IPS-11a (cell line): Measurements from ENCODE around the gene PRDM2.

Source experiments
- H3K4me3 ChIP-seq: one replicate; pipeline ENCODE4 v1.5.1; 2013; ENCODE audit warnings: low read depth, low read length, control low read depth

PRDM2 gene

DNA sequence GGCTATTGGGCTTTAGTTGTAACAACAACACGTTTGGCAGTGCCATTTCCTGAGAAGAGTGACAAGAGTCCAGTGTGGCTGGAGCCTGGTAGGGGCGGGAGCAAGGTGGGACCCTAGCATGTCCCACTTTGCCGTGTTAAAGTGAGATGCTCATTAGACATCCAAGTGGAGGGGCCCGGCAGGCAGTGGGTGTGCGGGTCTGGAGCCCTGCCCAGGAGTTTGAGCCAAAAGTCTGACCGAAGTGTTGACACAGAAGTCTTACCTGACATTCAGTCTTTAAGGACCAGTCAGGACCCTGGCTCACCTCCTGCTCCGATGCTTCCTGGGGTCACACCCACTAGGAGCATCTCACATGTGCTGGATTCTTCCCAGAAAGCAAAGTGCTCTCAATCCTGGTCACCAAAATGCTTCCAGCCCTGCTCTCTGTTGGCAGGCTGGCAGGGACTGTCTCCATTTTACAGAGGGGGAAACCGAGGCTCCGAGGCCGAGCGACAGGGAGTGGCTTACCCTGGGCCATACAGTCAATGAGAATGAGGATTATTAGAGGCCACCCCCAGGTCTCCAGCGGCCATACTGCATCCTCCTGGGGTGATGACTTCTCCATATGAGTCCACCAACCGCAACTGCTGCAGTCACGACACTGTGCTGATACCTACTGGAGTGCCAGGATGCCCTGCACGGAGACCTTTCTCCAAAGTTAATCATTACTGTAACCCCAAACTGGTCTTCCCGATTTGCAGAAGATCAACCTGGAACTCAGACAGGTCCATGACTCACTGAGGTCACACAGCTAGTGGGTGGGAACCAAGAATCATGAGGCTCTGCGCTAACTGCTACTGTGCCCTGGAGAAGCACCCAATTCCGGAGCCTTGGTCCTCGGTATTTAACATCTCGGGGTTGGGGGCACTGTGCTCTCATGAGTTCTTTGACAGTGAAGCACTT lies 112.7 kb downstream of the PRDM2 start:
- H3K4me3 ChIP-seq = no peak overlapping the region

DNA sequence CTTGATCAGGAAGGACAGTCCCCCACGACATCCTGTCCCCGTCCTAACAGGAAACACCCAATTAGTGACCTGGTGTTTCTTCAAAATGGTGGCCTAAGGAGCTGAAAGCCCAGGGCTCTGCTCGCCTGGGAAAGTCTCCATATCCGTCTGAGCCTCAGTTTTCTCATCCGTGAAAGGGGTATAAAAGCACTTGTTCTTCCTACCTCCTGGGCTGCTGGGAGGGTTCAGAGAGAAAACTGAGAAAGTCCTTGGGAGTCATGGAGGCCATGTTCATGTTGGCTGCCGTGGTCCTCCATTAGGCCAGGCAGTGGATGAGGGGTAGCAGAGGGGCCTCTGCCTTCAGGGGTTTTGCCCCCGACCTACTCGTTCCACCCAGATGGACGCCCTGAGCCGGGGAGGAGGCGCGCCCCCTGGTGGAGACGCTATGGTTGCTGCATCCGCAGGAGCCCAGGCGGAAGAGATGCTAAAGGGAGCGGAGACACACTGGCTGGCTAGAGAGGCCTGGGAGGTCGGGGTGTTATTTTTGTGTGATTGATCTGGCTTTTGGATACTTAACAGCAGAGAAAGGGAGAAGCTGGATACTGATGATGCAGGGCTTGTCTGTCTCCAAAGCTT lies 113.5 kb downstream of the PRDM2 start:
- H3K4me3 ChIP-seq = no peak overlapping the region

DNA sequence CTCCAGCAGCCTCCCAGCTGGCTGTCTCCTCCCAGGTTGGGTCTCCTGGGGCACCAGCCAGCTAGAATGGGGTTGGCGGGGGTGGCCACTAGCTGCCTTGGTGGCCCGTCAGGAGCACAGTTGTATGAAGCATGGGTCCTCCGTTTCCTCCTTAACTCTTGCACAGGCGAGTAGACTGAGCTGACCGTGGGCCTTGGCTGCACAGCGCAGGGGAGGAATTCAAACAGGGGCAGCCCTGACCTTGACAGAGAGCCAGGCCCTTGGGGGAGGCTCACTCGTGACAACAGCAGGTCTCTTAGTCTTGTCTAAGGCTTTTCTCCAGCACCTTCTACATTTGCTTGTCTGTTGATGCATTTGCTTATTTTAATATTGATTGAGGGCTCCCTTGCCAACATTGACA lies 114.1 kb downstream of the PRDM2 start:
- H3K4me3 ChIP-seq = no peak overlapping the region

DNA sequence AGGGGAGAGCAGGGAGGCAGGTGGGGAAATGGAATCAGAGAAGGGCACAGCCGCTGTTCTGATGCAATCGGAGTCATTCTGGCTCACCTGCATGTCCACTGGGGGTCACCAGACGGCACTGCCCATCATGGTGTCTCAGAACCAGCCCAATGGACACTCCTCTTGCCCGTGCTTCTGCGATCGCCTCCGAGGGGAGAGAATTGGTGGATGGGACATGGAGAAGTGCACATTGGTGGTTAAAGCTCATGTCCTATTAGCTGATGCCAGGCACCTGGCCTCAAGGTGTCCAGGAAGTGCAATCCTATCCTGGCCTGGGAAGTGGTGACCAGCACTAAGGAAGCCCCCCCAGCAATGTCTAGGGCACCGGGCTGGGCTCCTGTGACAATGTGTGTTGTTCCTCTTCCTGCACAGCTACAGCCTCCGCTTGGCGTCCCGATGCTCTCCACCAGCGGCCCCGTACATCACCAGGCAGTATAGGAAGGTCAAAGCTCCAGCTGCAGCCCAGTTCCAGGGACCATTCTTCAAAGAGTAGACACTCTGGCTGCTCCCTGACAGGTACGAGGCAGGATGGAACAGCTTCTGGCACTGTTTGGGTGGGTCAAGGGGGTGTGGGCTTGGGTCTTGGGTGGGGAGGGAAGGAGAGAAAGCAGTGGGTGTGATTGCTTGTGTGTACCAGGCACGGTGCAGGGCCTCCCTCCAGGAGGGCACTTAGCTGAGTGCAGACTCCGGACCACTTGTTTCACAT lies 116.2 kb downstream of the PRDM2 start:
- no peak overlapping the region for H3K4me3 ChIP-seq

DNA sequence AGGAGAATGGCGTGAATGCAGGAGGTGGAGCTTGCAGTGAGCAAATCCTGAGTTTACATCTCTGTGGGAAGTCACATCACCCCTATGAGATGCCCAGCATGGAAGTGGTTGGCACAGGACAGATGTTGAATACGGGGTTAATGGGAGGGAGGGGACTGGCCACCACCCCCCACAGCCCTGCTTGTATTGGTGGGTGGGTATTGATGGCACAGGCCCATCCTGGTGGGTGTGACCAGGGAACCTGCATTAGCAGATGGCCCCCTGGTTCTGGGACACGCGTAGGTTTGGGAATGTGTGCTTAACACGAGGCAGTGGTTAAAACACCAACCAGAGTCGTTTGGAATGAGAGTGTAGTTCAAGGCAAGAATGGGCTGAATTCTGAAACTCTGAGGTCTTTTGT lies 117.9 kb downstream of the PRDM2 start:
- H3K4me3 ChIP-seq = no peak overlapping the region

DNA sequence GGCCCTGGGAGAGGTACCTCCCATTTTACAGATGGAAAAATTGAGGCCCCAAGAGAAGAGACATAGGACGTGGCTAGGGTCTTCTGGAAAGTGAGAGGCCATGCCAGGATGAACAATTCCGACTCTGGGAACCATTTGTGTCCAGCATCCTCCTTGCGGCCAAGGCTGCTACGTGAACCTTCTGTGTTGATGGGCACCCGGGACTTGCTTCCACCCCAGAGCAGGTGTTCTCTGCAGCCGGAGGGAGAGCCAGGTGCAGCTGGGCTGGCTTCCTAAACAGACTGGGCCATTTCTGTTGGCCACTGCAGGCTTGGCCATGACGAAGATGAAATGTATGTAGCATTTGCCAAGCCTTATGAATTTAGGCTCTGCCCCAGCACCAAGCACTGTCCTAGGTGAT lies 118.9 kb downstream of the PRDM2 start:
- H3K4me3 ChIP-seq = no peak overlapping the region

DNA sequence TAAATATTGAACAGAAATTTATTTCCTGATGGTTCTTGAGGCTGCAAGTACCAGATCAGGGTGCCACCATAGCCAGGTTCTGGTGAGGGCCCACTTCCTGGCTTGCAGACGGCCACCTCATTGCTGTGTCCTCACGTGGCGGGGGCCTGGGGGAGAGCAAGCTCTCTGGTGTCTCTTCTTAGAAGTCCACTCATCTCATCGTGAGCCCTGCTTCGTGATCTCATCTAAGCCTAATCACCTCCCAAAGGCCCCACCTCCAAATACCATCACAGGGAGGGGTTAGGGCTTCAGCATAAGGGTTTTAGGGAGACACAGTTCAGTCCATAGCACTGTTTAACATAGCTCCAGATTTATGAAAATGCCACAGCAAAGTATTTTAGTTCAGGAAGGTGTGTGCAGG lies 119.7 kb downstream of the PRDM2 start:
- no peak overlapping the region for H3K4me3 ChIP-seq

DNA sequence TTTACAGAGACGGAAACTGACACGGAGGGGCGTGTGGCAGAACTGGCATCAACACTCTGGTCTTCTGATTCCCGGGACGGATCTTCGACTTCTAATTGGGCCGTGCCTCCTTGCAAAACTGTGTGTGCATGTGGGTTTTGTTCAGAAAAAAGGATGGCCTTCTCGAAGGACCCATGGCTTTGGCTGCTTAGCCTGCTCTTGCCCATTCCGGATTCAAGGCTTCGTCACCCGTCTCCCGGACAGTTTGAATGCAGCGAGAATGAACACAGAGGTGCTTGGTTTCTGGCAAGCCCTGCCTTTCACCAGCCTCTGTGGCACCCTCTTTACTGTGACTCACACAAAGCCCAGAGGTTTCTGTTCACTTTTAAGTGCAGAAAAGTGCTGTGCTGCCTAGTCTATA lies 120.1 kb downstream of the PRDM2 start:
- H3K4me3 ChIP-seq = no peak overlapping the region

DNA sequence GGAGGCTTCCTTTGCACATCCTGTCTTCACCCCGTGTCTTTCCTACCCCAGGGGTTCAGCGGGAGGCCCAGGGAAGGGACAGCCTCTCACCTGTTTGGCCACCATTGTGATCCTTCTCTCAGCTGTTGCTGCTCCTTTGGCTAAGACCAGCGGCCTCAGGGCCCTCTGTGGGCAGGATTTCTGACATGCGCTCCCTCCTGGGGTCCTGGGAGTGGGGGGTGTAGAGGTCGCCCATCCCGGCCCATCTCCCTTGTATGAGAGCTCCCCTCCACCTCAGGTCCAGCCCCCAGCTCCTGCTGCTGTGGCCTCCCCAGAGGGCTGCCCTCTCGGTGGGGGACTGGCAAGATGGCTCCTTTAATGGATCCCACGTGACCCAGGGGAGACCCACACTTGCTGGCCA lies 120.5 kb downstream of the PRDM2 start:
- H3K4me3 ChIP-seq = no peak overlapping the region

DNA sequence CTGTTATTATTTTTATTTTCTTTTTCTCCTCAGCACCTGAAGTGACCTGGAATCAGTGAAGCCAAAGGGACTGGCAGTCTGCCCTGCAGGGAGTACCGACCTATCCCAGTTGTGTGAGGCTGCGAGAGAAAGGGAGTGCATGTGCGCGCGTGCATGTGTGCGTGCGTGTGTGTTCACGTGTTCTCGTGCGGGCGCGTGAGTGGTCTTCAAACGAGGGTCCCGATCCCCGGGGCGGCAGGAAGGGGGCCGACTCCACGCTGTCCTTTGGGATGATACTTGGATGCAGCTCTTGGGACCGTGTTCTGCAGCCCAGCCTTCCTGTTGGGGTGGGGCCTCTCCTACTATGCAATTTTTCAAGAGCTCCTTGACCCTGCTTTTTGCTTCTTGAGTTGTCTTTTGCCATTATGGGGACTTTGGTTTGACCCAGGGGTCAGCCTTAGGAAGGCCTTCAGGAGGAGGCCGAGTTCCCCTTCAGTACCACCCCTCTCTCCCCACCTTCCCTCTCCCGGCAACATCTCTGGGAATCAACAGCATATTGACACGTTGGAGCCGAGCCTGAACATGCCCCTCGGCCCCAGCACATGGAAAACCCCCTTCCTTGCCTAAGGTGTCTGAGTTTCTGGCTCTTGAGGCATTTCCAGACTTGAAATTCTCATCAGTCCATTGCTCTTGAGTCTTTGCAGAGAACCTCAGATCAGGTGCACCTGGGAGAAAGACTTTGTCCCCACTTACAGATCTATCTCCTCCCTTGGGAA lies 123.3 kb downstream of the PRDM2 start:
- H3K4me3 ChIP-seq = no peak overlapping the region

DNA sequence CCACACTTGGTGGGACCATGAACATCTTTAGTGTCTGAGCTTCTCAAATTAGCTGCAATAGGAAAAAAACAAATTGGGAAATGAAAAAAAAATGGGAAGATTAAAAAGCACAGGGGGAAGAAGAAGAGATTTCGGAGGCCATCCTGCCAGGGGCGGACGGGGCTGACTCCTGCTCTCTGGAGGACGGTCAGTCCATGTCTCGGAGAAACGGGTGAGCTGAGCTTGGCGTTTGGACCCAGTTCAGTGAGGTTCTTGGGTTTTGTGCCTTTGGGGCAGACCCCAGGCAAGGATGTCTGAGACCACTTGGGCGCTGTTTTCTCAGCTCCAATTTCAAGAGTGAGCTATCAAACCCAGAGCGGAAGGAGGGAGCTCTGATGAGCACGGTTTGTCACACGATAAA lies 123.9 kb downstream of the PRDM2 start:
- H3K4me3 ChIP-seq = no peak overlapping the region

DNA sequence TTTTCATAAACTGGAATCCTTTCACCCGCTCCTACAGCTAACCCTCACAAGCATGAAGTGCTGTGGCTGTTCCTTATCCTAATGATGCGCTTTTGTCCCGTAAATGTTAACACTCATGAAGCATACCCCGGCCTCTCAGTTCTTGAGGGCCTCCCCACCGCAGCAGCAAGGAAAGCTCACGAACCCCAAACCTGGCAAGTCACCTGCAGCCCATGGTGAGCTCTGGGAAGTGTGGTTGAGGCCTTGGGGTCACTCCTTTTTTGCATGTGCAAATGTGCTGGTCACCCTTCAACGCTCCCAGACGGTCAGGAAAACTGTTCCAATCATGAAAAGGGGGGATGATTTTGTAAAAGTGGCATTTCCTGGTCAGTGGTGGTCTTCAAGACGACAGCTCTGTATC lies 124.6 kb downstream of the PRDM2 start:
- no peak overlapping the region for H3K4me3 ChIP-seq

DNA sequence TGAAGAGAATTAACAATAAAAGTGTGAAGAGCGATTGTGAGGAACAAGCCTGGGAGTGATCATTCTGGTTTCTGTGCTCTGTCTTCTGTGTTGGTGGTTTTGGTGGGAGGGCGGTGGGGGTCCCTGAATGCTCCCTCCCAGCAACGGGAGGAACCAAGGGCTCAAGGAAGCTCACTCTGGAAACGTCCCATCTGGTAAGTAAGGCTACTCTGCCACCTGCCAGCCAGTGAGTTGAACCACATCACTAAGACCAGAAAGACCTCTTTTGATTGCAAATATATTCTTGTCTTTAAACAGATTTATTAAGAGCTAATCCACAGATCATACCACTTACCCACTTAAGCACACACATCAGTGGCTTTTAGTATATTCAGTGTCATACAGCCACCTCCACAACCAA lies 125.0 kb downstream of the PRDM2 start:
- H3K4me3 ChIP-seq = no peak overlapping the region

DNA sequence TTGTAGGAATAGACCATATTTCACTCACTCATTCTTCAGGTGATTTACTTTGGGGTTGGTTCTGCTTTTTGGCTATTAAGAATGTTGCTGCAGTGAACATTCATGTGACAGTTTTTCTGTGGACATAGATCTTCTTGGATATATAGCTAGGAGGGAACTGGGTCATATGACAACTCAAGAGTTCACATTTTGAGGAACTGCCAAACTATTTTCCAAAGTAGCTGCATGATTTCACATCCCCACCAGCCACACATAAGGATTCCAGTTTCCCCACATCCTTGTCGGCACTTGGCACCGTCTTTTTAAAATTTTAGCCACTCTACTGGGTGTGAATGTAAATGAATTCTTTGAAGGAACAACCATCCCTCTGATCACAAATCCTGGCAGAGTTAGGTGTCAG lies 126.0 kb downstream of the PRDM2 start:
- H3K4me3 ChIP-seq = no peak overlapping the region

DNA sequence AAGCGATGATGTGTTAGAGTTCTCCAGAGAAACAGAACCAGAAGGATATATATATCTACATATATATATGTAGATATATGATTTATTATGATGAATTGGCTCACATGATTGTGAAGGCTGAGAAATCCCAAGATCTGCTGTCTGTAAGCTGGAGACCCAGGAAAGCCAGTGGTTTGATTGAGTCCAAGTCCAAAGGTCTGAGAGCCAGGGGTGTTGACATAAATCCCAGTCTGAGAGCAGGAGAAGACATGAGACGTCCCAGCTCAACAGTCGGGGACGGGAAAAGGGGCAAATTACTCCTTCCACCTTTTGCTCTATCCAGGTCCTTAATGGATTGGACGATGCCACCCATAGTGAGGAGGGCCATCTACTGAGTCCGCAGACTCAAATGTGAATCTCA lies 126.6 kb downstream of the PRDM2 start:
- no peak overlapping the region for H3K4me3 ChIP-seq

DNA sequence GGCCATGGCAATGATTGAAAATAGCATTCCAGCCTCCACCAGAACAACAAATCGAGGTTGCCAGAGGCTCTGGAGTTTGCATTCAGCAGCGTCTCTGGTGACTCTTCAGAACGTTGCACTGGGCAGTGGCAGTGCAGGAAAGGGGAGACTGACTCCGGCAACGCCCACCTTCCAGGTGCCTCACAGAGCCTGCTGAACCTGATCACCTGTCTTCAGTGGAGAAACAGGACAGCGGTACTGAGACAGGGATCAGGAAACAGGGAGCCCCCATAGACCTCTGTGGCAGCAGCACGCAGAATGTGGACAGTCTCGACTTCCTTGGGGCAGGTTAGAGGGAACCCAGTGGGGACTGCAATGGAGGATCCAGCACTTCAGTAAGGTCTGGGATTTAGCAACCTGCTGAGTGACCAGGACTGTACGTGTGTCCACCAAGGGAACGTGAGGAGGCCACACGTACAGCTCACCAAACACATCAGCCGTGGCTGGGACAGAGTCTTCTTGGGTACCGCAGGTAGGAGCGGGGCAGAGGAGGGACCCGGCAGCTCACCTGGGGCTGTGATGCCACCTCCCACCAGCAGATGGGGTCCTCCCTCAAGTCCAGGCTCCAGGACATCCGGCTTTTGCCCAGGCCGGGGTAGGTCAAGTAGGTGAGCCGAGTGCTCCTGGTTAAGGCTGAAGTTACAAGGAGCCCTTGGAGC lies 128.6 kb downstream of the PRDM2 start:
- H3K4me3 ChIP-seq = no peak overlapping the region

DNA sequence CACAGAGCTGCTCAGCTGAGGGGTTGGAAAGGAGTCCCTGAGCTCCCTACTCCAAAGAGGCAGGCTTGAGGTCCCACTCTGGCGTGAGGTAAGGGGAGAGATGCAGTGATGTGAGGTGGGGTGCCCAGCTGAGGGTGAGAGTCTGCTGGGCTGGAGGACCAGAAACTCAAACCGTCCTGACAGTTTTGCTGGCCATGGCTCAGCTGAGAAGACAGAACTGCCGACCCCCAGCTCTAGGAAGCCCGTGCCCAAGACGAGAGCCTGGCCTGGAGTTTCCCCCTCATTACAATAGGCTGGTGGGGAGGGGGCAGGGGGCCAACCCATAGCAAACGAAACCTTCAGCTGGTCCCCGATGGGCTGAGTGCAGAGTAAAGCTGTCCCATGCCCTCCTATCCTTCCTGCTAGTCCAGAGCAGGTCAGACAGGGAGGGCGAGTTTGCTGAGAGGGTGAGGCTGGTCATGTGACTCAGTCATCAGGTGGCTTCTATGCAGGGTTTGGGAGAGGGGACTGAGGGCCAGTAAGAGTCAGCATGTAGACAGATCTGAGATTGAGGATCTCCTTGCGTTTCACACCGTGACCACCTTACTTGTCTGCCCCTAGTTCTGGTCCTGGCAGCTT lies 129.3 kb downstream of the PRDM2 start:
- no peak overlapping the region for H3K4me3 ChIP-seq

DNA sequence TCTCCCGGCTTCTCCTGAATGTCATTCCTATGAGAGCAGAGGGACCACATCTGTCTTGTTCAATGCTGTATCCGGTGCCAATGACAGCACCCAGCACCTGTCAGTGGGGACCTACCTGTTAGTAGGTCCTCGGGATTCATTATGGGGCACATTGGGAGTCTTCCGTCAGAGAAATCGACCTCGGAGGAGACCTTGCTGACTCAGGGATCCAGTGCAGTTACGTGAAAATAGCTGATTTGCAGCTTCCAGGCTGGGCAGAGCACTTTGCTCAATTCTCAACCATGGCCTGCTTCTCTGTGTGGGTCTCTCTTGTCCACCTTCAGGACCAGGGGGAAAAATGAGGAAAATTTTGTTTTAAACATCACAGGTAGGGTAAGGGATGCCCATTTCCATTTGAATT lies 130.2 kb downstream of the PRDM2 start:
- H3K4me3 ChIP-seq = no peak overlapping the region

DNA sequence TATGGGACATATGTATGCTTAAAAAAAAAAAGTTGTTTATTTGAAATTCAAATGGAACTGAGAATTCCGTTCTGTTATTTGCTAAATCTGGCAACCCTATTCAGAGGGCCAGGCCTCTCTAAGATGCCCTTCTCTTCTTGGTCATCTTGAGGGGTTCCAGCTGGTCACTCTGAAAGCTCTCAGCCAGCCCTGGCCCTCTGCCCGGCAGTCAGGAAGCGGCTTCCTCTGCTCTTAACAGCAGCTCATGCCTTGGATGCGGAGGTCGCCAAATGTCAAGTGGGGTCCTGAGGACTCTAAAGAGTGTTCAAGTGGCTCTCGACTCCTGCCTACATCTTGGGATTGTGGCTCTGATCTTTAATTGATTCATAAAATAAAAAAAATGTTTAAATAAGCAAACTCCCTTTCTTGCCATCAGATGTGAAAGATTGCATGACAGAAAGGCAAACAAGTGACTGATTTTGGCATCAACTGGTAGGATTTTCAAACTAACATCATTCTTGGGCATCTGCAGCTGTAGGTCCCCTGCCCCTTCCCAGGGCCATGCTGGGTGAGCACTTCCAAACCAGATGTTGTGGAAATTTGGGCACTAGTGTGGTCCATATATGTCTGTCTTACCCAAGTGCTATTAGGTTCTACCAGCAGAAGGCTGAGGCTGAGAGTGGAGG lies 130.8 kb downstream of the PRDM2 start:
- H3K4me3 ChIP-seq = no peak overlapping the region

DNA sequence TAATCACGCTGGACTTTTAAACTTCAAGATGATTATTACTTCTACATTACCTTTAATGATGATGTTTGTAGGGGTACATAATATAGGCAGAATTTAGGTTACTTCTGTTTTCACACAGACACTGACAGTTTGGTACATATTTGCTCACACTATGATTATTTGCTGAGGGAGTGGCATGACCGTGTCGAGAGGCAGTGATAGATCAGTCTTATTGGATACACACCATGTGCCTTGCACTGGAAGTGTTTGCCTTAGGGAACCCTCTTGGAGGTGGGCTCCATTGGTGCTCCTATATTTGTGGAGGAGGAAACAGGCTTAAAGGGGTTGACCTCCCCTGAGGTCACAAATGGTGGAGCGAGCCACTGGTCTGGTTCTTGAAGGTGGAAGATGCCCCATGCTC lies 132.1 kb downstream of the PRDM2 start:
- no peak overlapping the region for H3K4me3 ChIP-seq
